ENCODE results near the gene NADSYN1.
"Not testable (repeated sequence)": the region's sequence is repeated elsewhere in the genome, so short reads cannot be mapped to it uniquely, and the experiment has no call there.

NADSYN1 gene

GRCh38 chr11:71525188-71525937 is 72.4 kb downstream of the NADSYN1 start:
- DNase-seq (ENCODE audit: low read depth), result no peak
- no peak overlapping the region for H3K4me3 ChIP-seq (ENCODE audit: low read length)
- TF ChIP-seq CTCF (conservative IDR thresholded peaks at IDR 0.05; ENCODE audit: low read depth, low read length), result no peak

GRCh38 chr11:71525938-71526495 is 73.0 kb downstream of the NADSYN1 start:
- no peak for DNase-seq (ENCODE audit: low read depth)
- H3K4me3 ChIP-seq (ENCODE audit: low read length), result no peak overlapping the region
- TF ChIP-seq CTCF (conservative IDR thresholded peaks at IDR 0.05; ENCODE audit: low read depth, low read length), result no peak

- not testable (repeated sequence) for DNase-seq (ENCODE audit: low read depth); H3K4me3 ChIP-seq (ENCODE audit: low read length)
Observed at GRCh38 chr11:71526796-71527575, 74.0 kb downstream of the NADSYN1 start, which contains the start of gene KRTAP5-7. Gene KRTAP5-7, plus strand, starts transcription at chr11:71527267. Its CDS starts 34 bp downstream, at chr11:71527301.

- no peak overlapping the region for H3K4me3 ChIP-seq (ENCODE audit: low read length)
- no peak for DNase-seq (ENCODE audit: low read depth)
- TF ChIP-seq CTCF (conservative IDR thresholded peaks at IDR 0.05; ENCODE audit: low read depth, low read length), result no peak
Observed at GRCh38 chr11:71527576-71528210, 74.7 kb downstream of the NADSYN1 start.

- H3K4me3 ChIP-seq (ENCODE audit: low read length), result no peak overlapping the region
- no peak for TF ChIP-seq CTCF (conservative IDR thresholded peaks at IDR 0.05; ENCODE audit: low read depth, low read length)
- no peak for DNase-seq (ENCODE audit: low read depth)
Observed at GRCh38 chr11:71530602-71531001, 77.6 kb downstream of the NADSYN1 start.

- DNase-seq (ENCODE audit: low read depth), result no peak
- no peak overlapping the region for H3K4me3 ChIP-seq (ENCODE audit: low read length)
- TF ChIP-seq CTCF (conservative IDR thresholded peaks at IDR 0.05; ENCODE audit: low read depth, low read length), result no peak
Observed at GRCh38 chr11:71532036-71532610, 79.1 kb downstream of the NADSYN1 start.

GRCh38 chr11:71534711-71535608 is 82.0 kb downstream of the NADSYN1 start:
- not testable (repeated sequence) for DNase-seq (ENCODE audit: low read depth); H3K4me3 ChIP-seq (ENCODE audit: low read length)

Data from retinal pigment epithelial cell (primary cell).